Measurements from ENCODE around the gene SLC11A2.
"Not testable (repeated sequence)": the region's sequence is repeated elsewhere in the genome, so short reads cannot be mapped to it uniquely, and the experiment has no call there.

SLC11A2 gene

GRCh38 chr12:50990791-50991190 lies 35.4 kb downstream of the SLC11A2 start:
- no peak for DNase-seq (ENCODE audit: low read depth in 2 of 2)

GRCh38 chr12:50990147-50990727 lies 35.9 kb downstream of the SLC11A2 start:
- no peak for DNase-seq (ENCODE audit: low read depth in 2 of 2)

GRCh38 chr12:50988871-50989270 lies 37.3 kb downstream of the SLC11A2 start:
- no peak for DNase-seq (ENCODE audit: low read depth in 2 of 2)

DNA sequence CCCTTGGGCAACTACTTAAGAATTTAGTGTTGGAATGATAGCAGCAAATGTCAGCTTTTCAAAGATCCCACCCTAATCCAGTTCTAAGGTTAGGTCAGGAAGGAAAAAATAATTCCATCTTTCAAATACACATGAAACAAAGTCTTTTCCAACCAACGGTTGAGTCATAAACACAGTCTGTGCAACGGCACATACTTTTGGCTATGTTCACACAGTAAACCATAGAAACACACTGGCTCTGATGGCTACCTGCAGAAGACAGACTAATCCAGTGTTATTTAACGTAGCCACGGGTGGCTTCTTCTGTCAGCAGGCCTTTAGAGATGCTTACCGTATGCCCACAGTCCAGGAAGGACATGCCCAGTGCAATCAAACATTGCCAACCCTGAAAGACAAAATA lies 38.1 kb downstream of the SLC11A2 start:
- no peak for DNase-seq (ENCODE audit: low read depth in 2 of 2)

DNA sequence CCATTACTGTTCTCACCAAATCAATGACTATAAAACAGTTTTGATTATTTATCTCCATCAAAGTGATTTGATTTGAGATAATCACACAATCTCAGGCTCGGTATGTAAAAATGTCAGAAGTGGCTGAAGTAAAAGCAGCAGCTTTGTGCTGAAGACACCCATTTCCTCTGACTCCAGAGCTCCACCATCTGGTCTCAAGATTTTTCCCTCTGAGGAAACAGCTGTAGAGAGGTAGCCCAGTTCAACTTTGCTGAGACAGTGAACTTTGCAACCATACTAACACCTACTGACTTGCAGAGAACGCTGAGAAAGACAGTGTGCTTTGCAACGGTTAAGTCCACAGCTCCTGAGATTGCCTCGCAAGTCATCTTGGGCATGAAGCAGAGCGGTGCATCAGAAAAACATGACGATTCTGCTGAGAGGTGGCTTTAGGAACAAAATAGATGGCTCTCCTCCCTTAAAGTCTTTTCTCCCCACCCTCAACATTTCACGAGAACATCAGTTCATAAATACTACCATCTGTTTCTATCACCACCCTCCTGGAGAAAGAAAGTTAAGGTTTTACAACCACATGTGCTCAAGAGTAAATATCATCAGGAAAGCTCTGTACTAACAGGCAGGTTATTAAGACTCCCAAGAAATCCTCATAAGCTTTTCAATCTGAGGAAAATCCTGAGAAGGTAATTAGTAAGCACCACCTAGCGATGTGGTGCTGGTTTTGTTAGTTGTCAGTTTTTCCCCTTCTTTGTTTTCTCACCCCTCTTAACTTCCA lies 39.0 kb downstream of the SLC11A2 start:
- no peak for DNase-seq (ENCODE audit: low read depth in 2 of 2)

DNA sequence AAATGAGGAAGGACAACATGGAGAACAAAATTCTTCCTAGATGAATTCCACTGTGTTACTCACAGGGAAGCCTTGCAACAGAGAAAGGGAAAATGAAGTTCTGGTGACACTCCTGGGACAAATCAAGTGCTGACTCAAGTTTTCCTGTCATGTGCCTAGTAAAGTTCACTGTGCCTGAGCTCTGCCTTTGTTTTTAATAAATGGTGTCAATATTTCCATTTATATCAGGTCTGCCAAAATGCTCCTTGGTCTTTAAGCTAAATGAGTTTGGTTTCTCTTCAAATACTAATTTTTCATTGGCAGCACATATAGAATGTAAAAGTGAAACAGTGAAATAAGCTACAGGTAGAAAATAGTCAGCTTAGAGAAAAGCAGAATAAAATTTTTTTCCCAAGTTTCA lies 40.9 kb downstream of the SLC11A2 start:
- DNase-seq (ENCODE audit: low read depth in 2 of 2) = no peak

DNA sequence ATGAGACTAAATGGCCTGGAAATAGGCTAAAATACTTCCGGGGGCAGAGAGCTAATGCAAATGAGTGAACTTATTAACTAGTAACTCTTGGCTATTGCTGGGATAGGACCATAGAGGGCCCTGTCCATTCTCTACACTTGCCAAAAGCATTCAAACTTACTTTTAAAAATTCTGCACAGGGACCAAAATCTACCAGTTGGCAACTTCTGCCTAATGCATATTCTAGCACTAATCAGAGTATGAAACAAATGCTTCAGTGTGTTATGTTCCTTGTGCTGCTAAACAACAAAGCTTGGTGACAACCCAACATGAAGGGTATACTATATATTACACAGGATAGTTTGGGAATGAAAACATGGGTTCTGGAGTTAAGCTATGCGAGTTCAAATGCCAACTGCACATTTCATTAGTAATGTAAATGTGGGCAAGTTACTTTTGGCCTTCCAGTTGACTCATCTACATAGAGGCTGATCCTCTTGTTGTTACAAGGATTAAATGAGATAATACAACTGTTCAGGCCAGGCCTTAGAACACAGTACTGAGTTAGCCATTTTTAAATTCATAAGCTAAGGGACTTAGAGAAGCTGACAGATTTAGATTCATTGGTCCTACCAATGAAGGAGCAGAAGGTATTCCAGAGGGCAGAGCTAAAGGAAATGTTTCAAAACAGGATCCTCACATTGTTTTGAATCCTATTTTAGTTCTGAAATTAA lies 41.4 kb downstream of the SLC11A2 start:
- DNase-seq (ENCODE audit: low read depth in 2 of 2) = no peak

GRCh38 chr12:50981319-50982239 lies 44.6 kb downstream of the SLC11A2 start:
- DNase-seq (ENCODE audit: low read depth in 2 of 2) = no peak

DNA sequence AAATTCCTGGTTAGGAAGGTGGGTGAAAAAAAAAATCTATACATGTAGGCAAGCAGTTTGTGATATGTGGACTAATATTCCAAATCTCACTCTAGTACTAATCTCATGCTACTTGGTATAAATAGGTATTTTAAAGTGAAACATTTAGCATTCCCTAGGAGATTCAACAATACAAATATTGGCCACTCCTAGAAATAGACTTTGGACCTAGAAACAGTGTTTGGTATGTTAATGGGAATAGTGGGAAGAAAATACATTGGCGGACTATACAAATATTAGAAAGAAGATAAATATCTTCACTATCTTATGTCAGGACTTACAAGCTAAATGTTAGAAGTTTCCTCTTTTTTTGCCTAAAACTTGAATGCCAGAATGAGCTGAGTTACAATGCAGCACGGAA lies 45.6 kb downstream of the SLC11A2 start:
- DNase-seq (ENCODE audit: low read depth in 2 of 2) = no peak

DNA sequence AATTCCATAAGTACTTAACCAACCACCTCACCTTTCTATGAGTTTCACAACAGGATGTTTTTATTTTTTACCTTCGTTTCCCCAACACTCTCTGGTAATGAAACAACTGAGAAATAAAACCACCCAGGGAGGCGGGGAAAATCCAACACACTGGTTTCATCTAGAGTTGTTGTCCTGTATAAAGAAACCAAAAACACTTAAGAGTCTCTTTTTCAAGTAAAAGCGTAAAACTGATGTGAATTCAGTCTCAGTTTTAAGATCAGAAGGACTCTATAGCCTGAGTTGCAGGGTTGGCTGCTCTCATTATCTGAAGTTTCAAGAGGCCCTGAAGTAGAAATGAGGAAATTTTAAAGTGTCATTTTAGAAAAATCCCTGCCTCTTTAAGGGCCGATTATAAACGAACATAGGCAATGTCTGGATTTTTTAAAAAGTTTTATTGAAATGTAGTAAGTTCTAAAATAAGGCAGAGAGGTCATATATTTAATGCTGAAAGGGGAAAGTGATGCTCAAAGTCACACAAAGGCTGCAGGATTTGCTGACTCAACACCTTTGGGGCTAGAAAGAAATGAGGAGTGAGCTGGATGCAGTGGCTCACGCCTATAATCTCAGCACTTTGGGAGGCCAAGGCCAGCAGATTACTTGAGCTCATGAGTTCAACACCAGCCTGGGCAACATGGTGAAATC lies 46.7 kb downstream of the SLC11A2 start:
- DNase-seq (ENCODE audit: low read depth in 2 of 2) = peak in 1 of 2 experiments; percentile 34

GRCh38 chr12:50971946-50972345 lies 54.2 kb downstream of the SLC11A2 start:
- no peak for DNase-seq (ENCODE audit: low read depth in 2 of 2)

GRCh38 chr12:50964432-50964831 lies 61.8 kb downstream of the SLC11A2 start:
- DNase-seq (ENCODE audit: low read depth in 2 of 2) = no peak

DNA sequence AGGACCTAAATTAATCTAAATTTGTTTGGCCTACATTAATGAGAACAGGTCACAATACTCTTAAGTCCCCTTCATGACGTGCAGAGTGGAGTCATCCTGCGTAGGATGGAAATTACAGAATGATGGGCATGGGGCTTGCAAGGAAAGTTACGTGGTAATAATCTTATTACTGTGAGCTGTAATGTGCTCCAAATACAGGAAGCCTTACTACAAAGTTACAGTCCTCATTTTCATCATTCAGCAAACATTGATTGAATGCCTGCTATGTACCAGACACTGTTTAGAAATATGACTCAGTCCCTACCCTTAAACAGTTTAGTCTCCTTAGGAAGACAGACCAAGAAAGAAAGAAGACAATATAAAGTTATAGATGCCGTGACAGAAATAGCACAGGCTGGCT lies 64.5 kb downstream of the SLC11A2 start:
- no peak for DNase-seq (ENCODE audit: low read depth in 2 of 2)

- DNase-seq (ENCODE audit: low read depth in 2 of 2) = no peak
Observed at GRCh38 chr12:50960130-50960529, 66.1 kb downstream of the SLC11A2 start.

DNA sequence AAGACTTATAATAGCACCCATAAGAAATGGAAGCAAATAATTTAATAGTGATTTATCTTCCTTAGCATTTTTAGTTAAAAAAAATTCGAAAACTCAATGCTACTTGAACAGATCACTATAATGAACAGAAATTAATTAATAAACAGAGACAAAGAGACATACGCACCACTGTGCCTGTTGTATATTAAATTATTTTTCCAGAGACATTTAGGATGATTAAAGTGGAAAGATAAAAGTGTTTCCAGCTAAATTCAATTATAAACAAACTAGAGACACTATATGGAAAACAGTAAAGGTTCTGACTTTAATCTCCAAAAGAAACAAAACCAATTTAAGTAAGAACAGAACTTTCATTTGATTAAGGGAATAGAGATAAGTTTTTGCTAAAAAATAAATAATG lies 70.5 kb downstream of the SLC11A2 start:
- no peak for DNase-seq (ENCODE audit: low read depth in 2 of 2)

- no peak for DNase-seq (ENCODE audit: low read depth in 2 of 2)
Observed at GRCh38 chr12:50955288-50955687, 70.9 kb downstream of the SLC11A2 start.

DNA sequence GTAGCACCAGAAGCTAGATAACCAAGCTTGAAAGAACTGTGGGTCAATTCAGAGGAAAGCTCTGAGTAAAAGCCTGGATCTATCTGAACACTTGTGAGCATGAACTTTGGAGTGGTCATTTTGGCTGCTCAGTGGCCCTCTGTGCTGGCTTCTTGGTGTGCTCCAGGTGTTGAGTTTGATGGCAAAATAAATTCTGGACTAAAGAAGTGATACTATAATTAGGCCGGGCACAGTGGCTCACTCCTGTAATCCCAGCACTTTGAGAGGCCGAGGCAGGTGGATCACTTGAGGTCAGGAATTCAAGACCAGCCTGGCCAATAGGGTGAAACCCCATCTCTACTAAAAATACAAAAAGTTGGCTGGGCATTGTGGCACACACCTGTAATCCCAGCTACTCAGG lies 71.4 kb downstream of the SLC11A2 start:
- not testable (repeated sequence) for DNase-seq (ENCODE audit: low read depth in 2 of 2)

DNA sequence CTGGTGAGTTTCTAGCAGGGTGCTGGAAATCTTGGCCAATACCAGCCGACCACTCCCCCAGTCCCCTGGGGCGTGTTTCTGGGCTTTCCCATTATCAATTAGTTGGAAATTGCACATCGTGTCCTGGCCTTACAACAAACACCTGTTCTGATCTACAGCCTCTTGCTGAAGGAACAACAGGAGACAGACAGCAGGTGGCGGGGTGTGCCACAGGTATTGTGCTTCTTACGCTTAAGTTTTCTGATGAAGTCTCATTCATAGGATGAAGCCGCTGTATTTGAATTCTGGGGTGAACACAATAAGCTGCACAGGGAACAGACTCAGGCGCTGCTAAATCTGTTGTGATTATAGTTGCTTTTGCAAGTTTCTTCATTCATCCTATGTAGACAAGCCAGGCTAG lies 73.1 kb downstream of the SLC11A2 start:
- no peak for DNase-seq (ENCODE audit: low read depth in 2 of 2)

GRCh38 chr12:50952510-50952909 lies 73.7 kb downstream of the SLC11A2 start, which contains the start of gene HIGD1C:
Gene HIGD1C, plus strand, starts transcription at chr12:50952544. Its CDS starts 1,455 bp downstream, at chr12:50953999.
- no peak for DNase-seq (ENCODE audit: low read depth in 2 of 2)

DNA sequence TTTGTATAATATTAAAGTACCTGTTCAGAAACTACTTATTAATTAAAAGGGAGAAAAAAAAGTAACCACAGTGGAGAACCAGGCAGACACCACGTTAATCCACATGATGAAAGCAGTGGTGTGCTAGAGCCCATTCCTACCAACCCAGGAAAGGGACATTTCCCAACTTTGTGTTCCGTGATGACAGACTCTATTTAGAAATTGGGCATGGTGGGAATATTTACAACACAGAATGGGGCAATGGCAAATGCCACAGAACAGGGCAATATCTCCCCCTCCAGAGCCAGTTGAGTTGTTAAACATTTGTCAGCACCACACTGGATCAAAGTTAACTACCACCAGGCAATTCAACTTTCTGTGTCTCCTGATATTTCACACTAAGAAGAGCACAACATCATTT lies 75.1 kb downstream of the SLC11A2 start:
- DNase-seq (ENCODE audit: low read depth in 2 of 2) = no peak

- DNase-seq (ENCODE audit: low read depth in 2 of 2) = no peak
Observed at GRCh38 chr12:50949801-50950302, 76.3 kb downstream of the SLC11A2 start.

All from stimulated activated CD4-positive, alpha-beta T cell treated with anti-CD3 and anti-CD28 coated beads, Interleukin-12 subunit alpha, Interleukin-12 subunit beta, amount 100 ng/mL, for 24 hours (primary cell).